Fibroblast of upper back skin (primary cell): ENCODE data around the gene COPG1.
"Not testable (repeated sequence)": the region's sequence is repeated elsewhere in the genome, so short reads cannot be mapped to it uniquely, and the experiment has no call there.

ENCODE experiments used
- DNase-seq: peaks from one replicate; pipeline ENCODE4 v3.0.0-alpha.2; 2013

COPG1 gene, protein sequence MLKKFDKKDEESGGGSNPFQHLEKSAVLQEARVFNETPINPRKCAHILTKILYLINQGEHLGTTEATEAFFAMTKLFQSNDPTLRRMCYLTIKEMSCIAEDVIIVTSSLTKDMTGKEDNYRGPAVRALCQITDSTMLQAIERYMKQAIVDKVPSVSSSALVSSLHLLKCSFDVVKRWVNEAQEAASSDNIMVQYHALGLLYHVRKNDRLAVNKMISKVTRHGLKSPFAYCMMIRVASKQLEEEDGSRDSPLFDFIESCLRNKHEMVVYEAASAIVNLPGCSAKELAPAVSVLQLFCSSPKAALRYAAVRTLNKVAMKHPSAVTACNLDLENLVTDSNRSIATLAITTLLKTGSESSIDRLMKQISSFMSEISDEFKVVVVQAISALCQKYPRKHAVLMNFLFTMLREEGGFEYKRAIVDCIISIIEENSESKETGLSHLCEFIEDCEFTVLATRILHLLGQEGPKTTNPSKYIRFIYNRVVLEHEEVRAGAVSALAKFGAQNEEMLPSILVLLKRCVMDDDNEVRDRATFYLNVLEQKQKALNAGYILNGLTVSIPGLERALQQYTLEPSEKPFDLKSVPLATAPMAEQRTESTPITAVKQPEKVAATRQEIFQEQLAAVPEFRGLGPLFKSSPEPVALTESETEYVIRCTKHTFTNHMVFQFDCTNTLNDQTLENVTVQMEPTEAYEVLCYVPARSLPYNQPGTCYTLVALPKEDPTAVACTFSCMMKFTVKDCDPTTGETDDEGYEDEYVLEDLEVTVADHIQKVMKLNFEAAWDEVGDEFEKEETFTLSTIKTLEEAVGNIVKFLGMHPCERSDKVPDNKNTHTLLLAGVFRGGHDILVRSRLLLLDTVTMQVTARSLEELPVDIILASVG

DNA sequence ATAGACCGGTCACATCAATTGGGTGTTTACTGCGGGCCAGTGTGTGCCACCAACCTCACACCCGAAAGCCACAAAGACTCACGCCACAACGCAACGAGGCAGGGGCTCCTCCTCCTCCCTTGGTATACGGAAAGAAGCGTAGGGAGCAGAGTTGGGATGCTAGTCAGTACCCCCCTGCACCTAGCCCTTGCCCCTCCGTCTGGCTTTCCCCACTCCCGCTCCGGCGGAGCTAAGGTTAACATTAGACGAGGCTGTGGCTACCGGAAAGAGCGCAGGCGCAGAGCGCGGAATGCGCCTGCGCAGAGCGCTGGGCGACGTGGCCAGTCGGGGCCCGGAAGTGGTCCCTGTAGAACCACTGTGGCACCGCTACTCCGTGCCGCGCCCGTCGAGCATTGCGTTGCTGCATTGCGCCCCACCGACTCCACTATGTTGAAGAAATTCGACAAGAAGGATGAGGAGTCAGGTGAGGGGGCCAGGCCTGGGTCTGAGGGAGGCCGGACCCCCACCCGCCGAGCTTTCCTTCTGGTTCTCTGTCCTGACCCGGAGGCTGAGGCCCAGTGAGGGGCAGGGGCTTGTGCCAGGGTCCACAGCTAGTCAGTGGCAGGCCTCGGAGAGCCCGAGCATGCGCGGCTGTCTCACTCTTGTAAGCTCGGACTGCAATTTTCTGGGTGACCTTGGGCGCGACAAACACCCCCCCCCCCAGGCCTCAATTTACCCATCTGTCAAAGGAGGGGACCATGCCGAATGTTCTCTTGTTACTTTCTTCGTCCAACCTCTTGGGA lies at the start of gene COPG1:
TSS of gene COPG1 (plus strand) at position 323 of the 782 bp plus-strand sequence. CDS start at position 427, 104 bp downstream.
- peak; percentile 89 for DNase-seq

DNA sequence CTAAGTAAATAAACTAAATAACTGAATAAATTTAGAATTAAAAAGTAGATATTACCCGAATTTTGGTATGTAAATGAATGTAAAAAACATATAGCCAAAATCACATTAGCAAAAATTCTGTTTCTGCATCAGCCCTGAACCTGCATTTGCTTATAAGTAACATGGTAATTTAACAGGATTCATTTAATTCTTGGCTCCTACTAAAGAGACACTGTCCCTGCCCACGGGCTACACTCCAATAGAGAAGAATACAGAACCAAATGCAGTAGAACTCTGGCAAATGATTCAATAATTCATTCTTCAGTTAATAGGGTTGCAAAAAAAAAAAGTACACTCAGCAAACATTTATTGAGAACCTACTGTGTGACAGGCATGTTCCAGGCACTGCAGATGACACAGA lies 44.9 kb upstream of the COPG1 start:
- DNase-seq: no peak

DNA sequence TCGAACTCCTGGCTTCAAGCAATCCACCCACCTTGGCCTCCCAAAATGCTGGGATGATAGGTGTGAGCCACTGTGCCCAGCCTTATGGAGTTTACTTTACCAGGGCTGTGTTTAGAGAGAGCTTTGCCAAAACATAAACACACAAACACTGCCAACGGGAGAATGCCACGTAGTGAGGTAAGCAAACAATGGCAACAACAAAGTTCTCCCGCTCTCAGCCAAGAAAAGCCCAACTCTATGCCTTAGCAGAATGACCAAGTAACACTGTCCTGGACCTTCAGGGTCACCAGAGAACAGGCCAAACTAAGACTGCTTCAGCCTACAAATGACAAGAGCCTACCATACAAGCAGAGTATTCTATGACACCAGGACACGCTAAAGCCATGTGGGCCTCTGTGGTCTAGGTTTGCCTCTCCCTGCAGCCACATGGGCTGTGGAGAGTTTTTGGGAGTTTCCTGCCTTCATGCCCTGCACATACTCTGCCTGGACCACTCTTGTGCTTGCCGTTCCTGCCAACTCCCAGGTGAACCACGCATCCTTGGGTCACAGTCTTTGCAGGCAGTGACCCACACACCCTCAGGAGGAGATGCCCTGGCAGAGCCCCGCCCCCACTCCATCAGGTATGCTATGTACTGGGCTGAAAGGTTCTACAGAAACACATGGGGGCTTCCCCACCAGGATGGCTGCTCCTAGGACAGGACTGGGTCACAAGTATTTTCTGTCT lies 44.1 kb upstream of the COPG1 start:
- no peak for DNase-seq

DNA sequence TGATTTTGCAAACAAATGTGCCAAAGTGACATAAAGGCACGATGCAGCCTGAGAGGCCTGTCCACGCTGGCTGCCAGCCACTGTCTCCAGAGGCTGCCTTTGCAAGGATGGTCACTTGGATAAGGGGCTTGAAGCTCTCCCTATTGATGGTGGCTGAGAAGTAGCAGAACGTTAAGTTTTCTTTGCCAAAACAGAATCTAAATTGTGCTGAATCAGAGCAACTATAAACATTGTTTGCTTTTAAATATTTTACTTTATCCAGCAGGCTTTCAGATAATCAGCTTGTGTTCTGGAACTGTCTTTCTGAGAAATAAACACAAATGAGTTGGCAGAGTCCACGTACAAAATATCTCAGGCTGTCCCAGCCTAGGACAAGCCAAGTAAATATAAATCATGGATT lies 41.9 kb upstream of the COPG1 start:
- no peak for DNase-seq

DNA sequence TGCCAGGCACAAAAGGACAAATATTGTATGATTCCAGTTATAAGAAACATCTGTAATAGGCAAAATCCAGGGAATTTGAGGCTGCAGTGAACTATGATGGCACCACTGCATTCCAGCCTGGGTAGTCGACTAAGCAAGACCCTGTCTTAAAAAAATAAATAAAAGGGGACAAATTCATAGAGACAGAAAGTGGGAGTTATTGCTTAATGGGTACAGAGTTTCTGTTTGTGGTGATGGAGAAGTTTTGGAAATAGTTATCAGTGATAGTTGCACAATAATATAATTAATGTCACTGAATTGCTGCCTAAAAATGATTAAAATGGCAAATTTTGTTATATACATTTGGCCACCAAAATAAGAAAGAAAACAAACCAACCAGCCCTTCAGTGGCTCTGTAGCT lies 38.1 kb upstream of the COPG1 start:
- no peak for DNase-seq

DNA sequence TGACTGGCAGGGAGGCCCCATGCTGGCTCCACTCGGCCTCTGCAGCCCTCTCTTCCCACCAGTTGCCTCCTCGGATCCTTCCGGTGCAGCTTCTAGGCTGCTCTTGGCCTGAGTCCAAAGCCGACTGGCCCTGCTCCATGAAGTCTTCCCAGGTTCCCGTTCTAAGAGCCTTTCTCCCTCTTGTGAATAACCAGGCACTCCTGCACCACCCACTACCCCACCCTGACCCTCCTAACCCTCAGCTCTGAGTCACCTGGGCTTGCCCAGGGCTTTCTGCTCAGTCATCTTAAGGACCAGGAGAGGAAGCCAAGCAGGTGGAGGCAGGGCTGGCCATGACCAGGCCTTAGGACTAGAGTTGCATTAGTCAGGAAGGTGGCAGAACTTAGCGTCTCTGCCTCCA lies 37.6 kb upstream of the COPG1 start:
- peak; percentile 60 for DNase-seq

DNA sequence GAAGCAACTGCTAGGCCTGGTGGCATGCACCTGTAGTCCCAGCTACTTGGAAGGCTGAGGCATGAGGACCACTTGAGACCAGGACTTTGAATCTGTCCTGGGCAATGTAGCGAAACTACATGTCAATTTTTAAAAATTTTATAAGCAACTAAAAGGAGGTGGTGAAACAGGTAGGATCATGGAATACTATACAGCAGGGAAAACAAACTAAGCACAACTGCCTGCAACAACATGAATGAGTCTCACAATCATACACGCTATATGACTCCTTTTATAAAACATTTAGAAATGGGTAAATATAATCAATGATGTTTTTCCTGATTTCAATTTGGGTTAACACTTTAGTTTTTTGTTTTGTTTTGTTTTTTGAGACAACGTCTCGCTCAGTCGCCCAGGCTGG lies 36.2 kb upstream of the COPG1 start:
- DNase-seq: no peak

DNA sequence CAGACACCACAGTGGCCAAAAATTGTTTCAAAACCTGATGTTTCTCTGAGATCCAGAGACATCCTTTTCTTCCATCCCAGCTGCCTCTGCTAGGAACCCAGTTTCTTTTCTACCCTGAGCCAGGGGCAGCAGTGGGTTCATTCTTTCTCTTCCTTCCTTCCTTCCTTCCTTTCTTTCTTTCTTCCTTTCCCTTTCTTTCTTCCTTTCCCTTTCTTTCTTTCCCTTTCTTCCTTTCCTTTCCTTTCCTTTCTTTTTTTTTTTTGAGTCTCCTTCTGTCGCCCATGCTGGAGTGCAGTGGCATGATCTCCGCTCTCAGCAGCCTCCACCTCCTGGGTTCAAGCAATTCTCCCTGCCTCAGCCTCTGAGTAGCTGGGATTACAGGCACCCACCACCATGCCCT lies 30.7 kb upstream of the COPG1 start:
- DNase-seq: no peak

DNA sequence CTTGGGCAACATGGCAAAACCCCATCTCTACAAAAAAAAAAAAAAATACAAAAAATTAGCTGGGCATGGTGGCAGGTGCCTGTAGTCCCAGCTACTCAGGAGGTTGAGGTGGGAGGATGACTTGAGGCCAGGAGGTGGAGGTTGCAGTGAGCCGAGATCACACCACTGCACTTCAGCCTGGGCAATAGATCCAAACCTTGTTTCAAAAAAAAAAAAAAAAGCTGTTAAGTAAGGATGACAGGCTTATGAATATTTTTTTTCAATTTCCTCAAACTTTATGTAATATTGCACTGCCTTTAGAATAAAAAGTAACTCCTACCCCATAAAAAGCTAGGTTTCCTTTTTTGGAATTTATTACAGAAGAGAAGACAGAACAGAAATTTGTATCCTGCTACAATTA lies 25.0 kb upstream of the COPG1 start:
- not testable (repeated sequence) for DNase-seq

DNA sequence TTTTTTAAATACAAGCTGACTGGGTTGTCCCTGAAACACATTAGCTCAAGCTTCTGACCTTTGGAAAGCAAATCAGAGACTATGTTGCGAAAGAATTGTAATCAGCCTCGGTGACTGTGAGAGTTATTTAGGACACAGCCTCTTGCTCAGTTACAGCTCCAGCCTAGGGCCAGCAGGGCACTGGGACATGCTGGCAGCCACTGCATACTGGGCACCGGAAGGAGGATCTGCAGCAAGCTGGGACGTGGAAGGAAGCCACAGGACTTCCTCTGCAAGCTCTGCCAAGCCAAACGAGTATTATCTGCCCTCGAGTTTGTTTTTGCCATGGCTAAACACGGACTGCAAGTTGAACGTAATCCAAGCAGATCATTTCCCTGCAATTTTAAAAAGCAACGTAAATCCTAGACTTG lies 24.4 kb upstream of the COPG1 start:
- no peak for DNase-seq

DNA sequence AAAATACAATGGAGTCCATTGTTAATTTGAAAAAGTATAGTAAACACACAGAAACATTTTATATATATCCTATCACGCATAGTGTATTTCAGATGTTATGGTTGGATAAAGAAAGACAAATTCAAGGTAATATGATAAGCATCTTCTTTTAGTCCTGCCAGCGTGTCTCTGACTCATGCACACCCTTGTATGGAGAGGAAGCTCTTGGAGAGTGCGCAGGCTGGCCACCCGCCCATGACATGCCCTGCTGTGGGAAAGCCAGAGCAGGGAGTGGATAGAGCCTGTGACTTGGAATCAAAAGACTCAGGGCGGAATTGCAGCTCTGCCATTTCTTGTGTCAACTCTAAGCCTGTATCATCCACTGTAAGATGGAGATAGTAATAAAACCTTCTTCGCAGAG lies 23.0 kb upstream of the COPG1 start:
- peak; percentile 77 for DNase-seq

DNA sequence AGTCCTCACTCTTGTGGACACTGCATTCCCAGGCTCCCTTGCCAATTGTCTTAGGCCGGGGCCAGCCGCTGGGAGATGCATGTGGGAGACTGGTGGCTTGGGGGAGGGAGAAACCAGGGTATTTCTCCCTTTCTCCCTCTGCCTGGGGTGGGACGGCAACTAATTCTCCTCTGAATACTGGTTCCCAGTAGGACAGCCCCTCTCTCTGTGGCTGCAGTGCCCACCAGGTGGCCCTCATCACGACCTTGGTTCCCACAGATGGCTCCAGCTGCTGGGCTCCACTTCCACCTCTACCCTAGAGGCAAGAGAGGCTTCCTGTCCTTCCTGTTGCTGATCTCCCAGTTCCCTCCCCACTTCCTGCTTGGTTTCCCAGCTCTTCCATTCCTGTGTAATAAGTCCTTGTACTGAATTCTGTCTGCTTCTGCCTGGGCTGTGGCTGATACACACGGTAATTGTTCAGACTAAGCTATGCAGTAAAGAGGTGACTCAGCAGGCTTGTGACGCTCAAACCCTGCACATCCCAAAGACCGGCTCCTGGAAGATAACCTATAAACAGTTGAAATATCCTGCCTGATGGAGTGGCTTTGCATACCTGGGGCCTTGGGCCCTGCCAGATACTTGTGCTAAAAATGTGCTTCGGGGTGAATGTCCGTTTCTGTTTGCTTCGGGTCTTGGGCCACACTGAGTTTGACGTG lies 20.4 kb upstream of the COPG1 start:
- peak; percentile 81 for DNase-seq

DNA sequence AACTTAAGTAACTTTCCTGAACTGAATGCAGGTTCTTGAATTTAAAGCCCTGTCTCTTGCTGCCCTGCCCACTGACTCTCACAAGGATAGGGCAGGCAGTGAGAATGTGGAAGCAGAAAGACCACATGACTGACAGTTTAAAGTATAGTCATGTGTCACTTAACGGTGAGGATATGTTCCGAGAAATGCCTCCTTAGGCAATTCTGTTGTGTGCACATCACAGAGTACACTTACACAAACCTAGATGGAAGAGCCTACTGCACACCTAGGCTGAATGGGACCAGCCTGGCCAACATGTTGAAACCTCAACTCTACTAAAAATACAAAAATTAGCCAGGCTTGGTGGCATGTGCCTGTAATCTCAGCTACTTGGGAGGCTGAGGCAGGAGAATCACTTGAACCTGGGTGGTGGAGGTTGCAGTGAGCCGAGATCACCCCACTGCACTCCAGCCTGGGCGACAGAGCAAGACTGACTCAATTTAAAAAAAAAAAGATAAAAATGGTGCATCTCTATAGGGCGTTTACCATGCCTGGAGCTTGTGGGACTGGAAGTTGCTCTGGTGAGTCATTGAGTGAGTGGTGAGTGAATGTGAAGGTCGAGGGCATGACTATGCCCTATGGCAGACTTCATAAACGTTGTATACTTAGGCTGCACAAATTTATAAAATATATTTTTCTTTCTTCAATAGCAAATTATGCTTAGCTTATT lies 18.9 kb upstream of the COPG1 start:
- peak; percentile 73 for DNase-seq

DNA sequence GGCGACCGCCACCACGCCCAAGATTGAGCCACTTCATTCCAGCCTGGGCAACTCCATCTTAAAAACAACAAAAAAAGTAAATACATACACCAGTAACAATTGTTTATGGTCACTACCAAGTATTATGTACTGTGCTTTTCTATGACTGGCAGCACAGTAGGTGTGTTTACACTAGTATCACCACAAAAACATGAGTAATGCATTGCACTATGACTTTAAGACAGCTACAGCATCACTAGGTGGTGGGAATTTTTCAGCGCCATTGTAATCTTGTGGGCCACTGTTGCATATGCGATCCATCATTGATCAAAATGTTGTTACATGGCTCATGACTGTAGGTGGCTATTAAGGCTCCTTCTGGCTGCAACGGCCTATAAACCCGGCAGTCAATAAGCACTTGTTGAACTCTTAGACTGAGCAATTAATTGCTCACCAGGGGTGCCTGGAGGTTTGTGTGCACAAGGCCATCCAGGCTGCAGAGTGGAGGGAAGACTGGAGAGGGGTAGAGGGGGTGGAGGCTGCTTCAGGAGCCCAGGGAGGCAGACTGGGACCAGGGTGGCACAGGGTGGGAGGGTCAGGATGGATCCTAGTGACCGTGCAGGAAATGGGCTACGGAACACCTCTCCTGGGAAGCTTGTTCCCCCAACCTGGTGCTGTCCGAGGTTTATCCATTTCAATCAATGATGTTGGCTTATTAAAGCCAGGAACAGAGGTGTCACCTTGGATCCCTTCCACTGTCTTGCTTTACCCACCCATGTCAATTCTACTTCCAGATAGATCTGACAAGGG lies 17.9 kb upstream of the COPG1 start:
- no peak for DNase-seq

DNA sequence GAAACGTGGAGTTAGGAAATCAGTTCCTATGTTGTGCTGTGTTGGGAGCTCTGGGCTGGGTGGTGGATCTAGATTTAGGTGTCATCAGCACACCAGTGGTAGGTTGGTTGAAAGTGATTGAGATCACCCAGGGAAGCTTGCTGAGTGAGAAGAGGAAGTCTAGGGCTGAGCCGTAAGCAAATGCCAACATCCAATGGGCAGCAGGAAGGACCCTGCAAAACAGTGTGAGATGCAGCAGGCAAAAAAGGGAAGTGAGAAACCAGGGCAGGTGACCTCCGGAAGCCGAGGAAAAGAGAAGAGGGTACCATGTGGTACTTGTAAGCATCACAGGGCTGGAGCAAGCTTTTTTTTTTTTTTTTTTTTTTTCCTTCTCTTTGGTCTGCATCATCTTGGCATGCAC lies 15.9 kb upstream of the COPG1 start:
- no peak for DNase-seq

DNA sequence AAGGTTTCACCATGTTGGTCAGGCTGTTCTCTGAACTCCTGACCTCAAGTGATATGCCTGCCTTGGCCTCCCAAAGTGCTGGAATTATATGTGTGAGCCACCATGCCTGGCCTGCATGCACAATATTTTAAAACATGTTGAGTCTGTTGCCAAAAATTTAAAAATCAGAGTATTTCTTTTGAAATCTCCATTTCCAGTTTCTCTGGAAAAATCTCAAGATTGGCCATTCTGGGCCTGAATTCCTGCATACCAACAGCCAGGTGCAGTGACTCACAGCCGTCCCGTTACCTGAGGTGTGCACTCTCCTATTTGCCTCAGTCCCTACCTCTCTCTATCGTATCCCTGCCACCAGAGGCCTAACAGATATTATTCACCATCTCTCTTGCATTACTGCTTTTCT lies 15.0 kb upstream of the COPG1 start:
- no peak for DNase-seq

DNA sequence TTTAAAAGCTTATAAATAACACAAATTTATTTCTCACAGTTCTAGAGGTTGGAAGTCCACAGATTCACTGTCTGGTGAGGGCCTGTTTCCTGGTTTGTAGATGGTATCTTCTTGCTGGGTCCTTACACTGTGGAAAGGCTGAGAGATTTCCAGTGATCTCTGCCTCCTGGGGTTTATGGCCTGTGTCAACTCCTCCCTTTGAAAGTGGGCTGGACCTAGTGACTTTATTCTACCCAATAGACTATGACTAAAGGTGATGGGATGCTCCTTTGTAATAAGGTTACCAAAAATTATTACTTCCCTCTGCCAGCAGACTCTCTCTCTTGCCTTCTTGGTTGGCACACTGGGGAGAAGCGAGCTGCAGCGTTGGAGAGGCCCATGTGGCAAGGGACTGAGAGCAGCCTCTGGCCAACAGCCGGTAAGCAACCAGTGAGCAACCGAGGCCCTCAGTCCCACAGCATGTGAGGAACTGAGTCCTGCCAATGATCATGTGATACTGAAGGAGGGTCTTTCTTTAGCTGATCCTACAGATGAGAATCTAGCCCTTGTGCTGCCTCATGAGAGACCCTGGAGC lies 14.0 kb upstream of the COPG1 start:
- DNase-seq: no peak

DNA sequence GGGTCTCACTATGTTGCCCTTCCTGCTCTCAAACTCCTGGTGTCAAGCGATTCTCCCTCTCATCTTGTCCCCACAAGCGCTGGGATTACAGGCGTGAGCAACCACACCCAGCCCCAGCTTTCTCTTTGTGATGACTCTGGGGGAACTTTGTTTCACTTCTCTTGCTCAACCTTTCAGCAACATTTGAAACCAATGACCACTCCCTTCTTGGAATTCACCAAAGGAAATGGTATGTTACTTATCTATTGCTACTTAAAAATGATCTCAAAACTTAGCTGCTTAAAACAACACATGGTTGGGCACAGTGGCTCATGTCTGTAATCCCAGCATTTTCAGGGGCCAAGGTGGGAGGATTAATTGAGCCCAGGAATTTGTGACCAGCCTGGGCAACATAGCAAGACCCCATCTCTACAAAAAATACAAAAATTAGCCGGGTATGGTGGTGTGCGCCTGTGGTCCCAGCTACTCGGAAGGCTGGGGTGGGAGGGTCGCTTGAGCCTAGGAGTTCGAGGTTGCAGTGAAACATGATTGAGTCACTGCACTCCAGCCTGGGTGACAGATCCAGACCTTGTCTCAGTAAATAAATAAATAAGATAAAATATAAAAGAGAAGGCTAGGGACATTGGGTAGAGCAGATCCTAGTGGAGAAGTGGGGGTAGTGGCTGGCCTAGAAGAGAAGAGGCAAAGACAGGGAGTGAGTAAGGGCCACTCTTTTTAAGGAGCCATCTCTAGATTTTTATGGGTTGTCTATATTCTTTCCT lies 10.3 kb upstream of the COPG1 start:
- peak; percentile 24 for DNase-seq

DNA sequence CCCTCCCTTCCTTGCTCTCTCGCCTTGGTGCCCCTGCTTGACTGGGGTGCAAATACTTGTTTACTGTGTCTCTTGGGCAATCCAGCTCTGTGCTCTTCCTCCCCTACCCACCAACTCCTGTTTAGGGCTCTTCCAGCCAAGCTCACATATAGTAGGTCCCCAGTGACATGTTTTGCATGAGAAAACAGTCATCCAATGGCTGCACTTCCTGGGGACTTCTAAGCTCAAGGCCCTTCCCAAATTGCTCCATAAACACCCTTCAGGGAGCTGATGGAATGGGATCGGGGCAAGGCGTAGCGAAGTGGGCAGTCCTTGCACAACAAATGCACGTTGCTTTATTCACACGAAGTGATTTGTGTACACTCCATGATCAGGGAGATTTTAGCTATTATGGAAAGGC lies 9.4 kb upstream of the COPG1 start:
- DNase-seq: no peak
